Stimulated activated naive CD8-positive, alpha-beta T cell treated with anti-CD3 and anti-CD28 coated beads, Interleukin-15, amount 100 ng/mL, for 72 hours (primary cell): ENCODE results near the gene BCL11A.

Source experiments
- ATAC-seq: fragments of 150-1000 bp; cut with Tn5 transposase; 2 replicates; pipeline ENCODE4 v1.10.0; 2021; ENCODE audit warnings: mild to moderate bottlenecking, moderate library complexity
- DNase-seq, 2 donors: peaks; one replicate each; pipeline ENCODE4 v3.0.0; 2021 to 2022
- H3K27ac Mint-ChIP-seq, 2 donors: one replicate each; pipeline ENCODE4 v1.8.0; 2022; ENCODE audit warnings: mild to moderate bottlenecking in 2 of 2, mixed read lengths in 2 of 2, moderate library complexity in 2 of 2
- H3K27me3 Mint-ChIP-seq: one replicate; pipeline ENCODE4 v1.8.0; 2022; ENCODE audit warnings: mixed read lengths
- H3K4me1 Mint-ChIP-seq: one replicate; pipeline ENCODE4 v1.8.0; 2022; ENCODE audit warnings: mild to moderate bottlenecking, mixed read lengths
- H3K4me3 Mint-ChIP-seq, 2 donors: one replicate each; pipeline ENCODE4 v1.8.0; 2022; ENCODE audit warnings: mild to moderate bottlenecking in 2 of 2, mixed read lengths in 2 of 2, moderate library complexity in 1 of 2
- H3K9me3 Mint-ChIP-seq, 2 donors: one replicate each; pipeline ENCODE4 v1.8.0; 2022; ENCODE audit warnings: mixed read lengths in 2 of 2

Gene BCL11A

DNA sequence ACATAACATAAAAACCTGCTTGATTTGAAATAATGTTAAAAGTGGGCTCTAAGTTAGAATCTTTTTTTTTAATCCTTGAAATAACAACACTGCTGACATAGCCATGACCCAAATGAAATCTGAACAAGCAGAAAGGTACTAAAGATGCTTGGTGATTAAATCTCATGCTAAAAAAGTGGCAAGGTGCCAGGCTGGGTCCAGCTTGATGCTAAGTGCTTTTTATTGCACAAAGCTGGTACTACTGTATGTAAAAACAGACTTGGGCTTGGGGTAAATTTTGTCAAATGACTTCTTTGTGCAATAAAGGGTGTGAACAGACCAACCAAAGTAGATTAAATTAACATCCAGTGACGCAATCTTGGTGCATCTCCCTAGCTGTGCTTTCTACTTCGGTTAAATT is 13.4 kb downstream of the BCL11A start:
- Mint-ChIP-seq H3K4me3 (no peak overlapping the region), H3K9me3 (no peaks in the 10 kb centered on the region), H3K27ac (no peak overlapping the region), H3K4me1 (peaks cover 3% of the 10 kb centered on the region), H3K27me3 (peaks cover 51% of the 10 kb centered on the region)
- DNase-seq (no peak), ATAC-seq (no peak)

DNA sequence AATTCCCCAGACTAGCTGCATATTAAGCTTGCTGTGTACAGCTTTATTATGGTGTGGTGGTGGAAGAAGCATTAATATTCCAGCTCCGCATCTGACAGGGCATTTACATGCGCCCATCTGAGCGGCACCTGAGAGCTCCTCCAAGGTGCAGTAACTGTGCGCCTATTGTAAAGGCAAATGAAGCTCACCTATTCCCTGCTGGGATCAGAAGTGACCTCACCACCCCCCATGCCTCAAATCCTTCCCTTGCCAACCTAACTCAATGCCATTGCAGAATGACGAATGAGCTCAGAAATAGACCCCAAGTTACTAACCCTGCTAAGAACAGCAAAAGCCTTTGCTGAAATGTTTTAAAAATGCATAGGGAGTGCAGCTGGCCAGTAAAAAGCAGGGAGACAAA is 14.3 kb downstream of the BCL11A start:
- H3K9me3 Mint-ChIP-seq = no peaks in the 10 kb centered on the region
- ATAC-seq (no peak), DNase-seq (no peak)
- H3K4me1 Mint-ChIP-seq = no peaks in the 10 kb centered on the region
- H3K27me3 Mint-ChIP-seq = peaks cover 45% of the 10 kb centered on the region
- H3K4me3 Mint-ChIP-seq = no peak overlapping the region
- H3K27ac Mint-ChIP-seq = no peak overlapping the region

DNA sequence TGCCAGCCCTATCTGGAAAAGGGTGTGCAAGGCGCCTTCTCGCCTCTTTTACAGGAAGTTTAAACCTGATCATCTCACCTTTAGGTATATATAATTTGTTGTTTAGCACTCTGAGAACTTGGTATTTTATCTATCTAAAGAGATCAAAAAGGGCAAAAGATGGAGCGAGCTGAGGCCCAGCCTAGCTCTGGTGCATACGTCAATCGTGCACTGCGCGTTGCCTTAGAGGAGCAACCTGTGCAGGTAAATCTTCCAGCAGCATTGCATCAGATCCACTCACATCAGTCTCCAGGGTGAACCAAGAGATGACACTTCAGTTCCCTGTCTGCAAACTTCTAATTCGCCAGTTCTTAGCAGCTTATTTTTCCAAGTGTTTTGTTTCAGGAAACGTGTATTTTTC is 15.4 kb downstream of the BCL11A start:
- Mint-ChIP-seq H3K27me3 (peaks cover 48% of the 10 kb centered on the region), H3K9me3 (no peaks in the 10 kb centered on the region), H3K27ac (no peak overlapping the region), H3K4me1 (no peaks in the 10 kb centered on the region), H3K4me3 (no peak overlapping the region)
- DNase-seq (no peak), ATAC-seq (no peak)

DNA sequence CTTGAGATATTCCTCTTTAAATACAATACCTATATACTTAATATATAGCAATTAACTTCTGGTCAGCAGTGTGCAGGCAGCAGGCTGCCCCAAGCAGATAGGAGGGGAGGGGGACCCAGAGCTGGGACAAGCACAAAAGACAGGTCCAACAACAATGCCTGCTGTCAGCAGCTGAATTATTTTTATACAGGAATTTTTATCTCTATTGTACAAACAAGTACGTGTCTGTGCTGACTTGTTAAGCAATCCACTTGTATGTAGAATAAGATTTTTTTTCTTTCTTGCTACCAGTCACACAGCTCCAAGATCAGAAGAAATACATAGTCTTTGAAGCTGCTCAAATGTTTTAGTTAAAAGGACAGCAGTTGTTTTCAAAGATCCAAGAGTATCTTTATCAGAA is 16.7 kb downstream of the BCL11A start:
- H3K4me1 Mint-ChIP-seq = peaks cover 4% of the 10 kb centered on the region
- H3K27ac Mint-ChIP-seq = no peak overlapping the region
- peaks cover 59% of the 10 kb centered on the region for H3K27me3 Mint-ChIP-seq
- DNase-seq (no peak), ATAC-seq (no peak)
- H3K4me3 Mint-ChIP-seq = no peak overlapping the region
- no peaks in the 10 kb centered on the region for H3K9me3 Mint-ChIP-seq

DNA sequence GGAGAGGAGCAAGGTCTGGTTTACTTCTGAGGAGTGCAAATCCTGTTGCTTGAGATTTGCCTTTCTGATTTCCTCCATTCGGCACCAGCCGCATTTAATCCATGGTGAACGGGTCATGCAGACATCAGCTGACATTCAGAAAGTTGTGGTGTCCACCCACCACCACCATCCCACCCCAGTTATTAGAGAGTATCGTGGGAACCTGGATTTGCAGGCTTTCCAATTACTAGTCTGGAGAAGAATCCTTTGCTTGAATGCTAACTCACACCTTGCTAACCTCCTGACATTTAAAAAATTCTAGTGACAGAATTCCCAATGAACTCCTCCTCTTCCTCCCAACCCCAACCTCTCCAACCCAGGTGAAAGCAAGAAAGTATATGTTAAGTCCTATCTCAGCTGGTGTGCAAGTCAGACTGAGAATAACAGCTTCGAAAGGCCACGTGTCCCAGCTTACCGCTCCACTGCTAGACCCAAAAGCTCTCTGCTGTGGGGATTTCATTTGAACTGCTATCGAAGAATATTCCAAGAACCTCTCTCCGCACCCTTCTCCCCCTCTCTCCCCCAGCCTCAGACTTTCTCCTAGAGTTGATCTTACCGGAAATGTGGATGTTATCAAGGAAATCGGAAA is 17.7 kb downstream of the BCL11A start:
- Mint-ChIP-seq H3K4me3 (no peak overlapping the region), H3K9me3 (no peaks in the 10 kb centered on the region), H3K27me3 (peaks cover 69% of the 10 kb centered on the region), H3K27ac (no peak overlapping the region), H3K4me1 (peaks cover 9% of the 10 kb centered on the region)
- ATAC-seq (no peak), DNase-seq (no peak)

DNA sequence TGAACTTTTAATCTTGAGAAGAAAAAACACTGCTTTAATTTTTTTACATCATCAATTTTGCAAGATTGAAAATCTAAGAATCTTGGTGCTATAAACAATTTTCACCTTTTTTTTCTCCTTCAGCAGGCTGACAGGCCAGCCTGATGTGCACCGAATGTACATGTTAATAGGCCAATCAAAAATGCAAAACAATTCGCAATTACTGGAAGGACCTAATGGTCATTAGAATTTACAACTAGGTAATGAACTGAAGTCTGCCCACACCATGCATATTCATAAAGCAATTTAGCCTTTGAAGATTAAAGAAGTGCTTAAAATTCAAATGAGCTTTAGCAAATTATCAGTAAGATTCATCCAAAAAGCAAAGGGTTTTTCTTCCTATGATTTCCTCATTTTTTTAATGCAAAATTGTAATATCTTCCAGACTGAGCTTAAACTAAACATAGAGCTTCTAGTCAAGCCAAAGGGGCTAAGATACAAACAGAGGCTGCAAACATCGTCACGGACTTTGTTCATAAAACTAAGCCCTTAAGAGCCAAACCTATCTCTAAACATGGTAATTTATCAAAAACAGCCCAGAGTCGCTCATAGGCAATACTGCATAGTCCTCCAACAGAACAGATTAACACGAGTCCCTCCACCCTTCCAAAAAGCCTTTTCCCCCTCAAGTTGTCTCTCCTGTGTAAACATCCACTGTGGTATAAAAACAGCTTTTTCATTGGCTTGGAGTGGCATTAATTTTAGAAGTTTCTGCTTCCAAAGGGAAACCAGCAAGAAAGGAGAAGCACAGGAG is 18.4 kb downstream of the BCL11A start:
- no peak overlapping the region for H3K27ac Mint-ChIP-seq

DNA sequence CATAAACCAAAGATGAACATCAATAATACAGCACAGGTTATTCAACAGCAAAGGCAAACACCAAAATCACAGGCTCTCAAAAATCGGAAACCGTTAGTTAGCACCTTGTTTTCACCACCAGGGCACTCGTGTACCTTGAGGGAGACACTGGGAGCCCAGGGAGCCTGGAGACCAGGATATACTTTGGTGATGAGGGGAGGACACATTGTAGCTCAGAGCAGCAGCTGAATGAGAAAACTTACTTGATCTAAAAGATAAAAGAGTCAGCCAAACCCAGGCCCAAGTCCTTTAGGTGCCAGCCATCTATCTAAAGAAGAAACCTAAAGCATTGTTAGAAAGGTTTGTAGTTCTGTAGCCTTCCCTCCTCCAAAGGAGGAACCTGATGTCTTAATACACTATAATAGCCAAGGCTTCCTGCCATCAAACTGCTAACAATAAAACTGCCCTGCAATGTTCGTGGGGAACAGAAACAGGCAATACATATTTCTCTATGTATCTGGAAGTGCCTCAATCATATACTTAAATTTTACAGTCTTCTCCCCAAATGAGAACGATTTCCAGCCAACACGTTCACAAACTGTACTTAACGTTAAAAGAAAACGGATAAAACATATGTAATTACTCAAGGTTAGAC is 19.3 kb downstream of the BCL11A start:
- H3K27me3 Mint-ChIP-seq = peaks cover 77% of the 10 kb centered on the region
- peaks cover 16% of the 10 kb centered on the region for H3K4me1 Mint-ChIP-seq
- ATAC-seq (no peak), DNase-seq (no peak)
- H3K9me3 Mint-ChIP-seq = no peaks in the 10 kb centered on the region
- no peak overlapping the region for H3K27ac Mint-ChIP-seq
- H3K4me3 Mint-ChIP-seq = no peak overlapping the region

More for the DNA sequence above, 18.4 kb downstream of the BCL11A start:
- H3K4me3 Mint-ChIP-seq = no peak overlapping the region
- no peak for DNase-seq
- H3K27me3 Mint-ChIP-seq = peaks cover 69% of the 10 kb centered on the region
- H3K4me1 Mint-ChIP-seq = peaks cover 14% of the 10 kb centered on the region
- H3K9me3 Mint-ChIP-seq = no peaks in the 10 kb centered on the region
- ATAC-seq = no peak

DNA sequence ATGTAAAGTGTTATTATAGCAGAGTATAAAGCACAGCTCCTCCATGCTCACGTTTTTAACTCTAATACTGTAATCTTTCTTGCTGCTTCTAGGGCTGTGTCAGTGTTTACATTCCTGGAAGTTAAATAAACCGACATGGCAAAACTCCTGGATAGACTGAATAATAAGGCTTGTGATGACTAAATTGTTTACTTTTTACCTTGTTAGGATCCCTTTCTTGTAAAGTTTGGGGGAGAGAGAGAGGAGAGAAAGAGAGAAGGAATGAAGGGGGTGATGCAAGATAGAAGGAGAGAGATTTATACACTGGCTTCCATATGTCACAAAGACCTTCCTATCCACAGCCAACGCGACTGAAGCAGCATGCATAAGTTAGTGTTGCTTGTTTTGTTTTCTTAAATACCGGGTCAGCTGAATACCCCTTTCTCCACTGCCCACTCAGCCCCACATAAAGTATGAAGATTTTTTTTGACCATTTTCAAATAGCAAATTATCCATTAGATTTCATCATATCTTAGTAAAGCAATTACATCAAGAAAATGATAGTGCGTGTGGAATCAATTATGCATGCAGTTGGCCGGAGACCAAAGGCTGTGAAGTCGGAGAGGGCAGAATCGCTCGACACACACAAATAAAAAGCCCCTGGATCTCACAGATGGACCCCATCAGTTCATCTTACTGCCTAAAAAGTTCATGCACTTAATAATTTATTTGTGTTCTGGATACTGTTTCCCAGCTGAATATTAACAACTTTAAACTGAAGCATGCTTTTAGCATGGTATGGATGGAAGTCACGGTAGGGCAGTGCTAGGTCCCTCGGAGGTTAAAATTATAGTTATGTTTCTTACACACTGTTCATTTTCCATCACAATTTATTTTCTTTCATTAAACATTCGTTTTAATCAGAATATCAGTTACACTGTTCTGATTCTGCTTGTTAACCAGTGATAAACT is 20.1 kb downstream of the BCL11A start:
- no peak overlapping the region for H3K27ac Mint-ChIP-seq
- H3K9me3 Mint-ChIP-seq = no peaks in the 10 kb centered on the region
- peaks cover 83% of the 10 kb centered on the region for H3K27me3 Mint-ChIP-seq
- ATAC-seq = no peak
- H3K4me1 Mint-ChIP-seq = peaks cover 18% of the 10 kb centered on the region
- DNase-seq = no peak
- H3K4me3 Mint-ChIP-seq = no peak overlapping the region

DNA sequence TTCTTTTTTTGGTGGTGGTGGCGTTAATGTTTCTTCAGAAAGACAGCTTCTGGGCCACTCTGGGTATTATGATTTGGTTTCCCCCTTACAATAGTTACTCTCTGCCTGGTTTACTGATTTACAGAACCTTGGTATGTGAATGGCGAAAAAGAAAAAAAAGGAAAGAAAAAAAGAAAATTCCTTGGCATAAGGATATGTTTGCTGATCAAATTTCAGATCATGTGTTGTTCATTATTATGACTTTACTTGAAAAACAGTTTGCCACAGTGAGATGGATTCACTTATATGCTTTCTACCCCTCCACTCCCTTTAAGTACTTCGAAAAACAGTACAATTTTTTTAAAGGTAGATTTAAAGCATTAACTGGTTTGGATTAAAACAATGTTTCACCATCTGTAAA is 21.0 kb downstream of the BCL11A start:
- DNase-seq = no peak
- H3K9me3 Mint-ChIP-seq = no peaks in the 10 kb centered on the region
- ATAC-seq = no peak
- peaks cover 83% of the 10 kb centered on the region for H3K27me3 Mint-ChIP-seq
- H3K4me1 Mint-ChIP-seq = peaks cover 18% of the 10 kb centered on the region
- H3K4me3 Mint-ChIP-seq = no peak overlapping the region
- H3K27ac Mint-ChIP-seq = no peak overlapping the region

DNA sequence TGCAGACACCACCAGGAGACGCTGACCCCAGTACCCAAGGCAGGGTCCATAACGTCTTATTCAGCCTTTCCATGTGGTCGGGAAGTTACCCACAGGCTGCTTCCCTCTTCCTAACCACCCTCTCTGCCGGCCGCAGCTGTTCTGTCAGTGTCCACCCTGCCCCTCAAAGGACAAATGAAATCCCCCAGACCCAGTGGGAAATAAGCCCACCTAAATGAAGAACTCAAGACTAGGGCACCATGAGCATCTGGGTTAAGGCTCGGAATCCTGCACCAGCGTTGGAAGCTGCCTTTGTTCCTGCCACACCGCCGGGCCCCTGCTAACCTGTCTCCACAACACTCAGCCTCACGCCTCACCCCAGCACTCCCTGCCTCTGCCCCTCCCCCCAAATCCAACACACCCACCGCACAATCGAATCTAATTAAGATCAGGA is 21.7 kb downstream of the BCL11A start:
- Mint-ChIP-seq H3K27me3 (peaks cover 91% of the 10 kb centered on the region), H3K4me3 (no peak overlapping the region), H3K4me1 (peaks cover 18% of the 10 kb centered on the region), H3K9me3 (no peaks in the 10 kb centered on the region), H3K27ac (no peak overlapping the region)
- ATAC-seq (no peak), DNase-seq (no peak)

DNA sequence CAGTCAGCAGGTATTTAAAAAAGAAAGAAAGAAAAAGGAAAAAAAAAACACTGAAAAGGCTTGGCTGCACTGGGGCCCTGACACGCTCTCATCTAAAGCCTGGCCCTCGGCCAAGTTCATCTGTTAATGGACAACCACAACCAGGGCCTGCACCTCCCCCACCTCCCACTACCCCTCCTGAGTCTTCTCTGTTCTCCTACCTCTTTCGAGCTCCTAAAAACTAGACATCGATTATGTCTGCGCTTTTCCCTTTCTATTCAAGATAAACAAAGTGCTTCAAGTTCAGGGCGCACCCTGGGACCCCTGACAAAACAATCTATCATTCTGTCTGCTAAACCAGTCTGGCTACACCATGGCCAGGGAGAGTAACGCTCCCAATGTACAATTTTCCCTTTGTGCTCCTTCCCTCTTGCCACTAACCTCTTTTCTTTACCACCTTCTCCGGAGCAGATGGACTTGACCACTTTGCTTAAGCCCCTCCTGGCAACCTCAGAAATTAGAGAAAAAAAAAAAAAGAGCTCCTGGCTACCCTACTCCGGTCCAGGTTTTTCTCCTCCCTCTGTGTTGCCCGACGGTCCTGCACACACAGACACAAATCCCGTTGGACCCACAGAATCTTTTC is 22.7 kb downstream of the BCL11A start:
- Mint-ChIP-seq H3K9me3 (no peaks in the 10 kb centered on the region), H3K4me1 (peaks cover 18% of the 10 kb centered on the region), H3K4me3 (no peak overlapping the region), H3K27ac (peak overlapping the region in 1 of 2 donors; percentile 59), H3K27me3 (peaks cover 83% of the 10 kb centered on the region)
- DNase-seq (no peak), ATAC-seq (no peak)

DNA sequence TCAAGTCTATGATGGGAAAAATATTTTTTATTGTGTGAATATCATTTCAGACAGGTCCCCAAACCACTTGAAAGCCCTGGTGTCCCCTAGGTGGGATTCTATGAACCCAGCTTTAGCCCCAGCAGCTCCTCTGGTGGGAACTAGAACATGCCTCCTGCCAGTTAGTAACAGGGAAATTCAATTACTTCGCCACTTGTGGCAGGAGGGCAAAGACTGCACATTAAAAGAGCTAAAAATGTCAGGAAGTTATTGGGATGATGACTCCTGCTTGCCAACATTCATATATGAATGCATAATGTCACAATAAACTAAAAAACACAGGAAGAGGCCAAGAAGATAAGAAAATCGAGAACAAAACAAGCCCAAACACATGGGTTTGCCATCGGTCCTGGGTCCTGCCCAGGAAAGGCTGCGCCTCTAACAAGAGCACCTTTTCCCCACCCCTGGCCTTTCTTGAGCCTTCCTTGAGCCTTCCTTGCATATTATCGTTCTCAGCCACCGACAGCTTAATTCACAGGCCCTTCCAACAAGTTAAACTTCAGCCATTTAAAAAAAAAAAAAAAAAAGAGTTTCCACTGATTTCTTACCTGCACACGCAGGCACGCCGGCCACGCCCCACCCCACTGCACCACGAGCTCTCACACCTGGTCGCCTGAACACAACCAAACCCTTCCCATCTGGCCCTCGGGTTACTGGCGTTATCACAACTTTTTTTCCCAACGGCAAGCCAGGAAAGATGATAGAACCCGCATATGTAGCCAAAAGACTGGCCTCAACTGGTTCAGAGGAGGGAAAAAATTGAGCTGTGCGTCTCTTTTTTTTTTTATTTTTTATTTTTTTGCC is 23.4 kb downstream of the BCL11A start:
- Mint-ChIP-seq H3K27ac (no peak overlapping the region), H3K4me1 (peaks cover 18% of the 10 kb centered on the region), H3K9me3 (no peaks in the 10 kb centered on the region), H3K27me3 (peaks cover 76% of the 10 kb centered on the region), H3K4me3 (no peak overlapping the region)
- ATAC-seq (no peak), DNase-seq (no peak)

DNA sequence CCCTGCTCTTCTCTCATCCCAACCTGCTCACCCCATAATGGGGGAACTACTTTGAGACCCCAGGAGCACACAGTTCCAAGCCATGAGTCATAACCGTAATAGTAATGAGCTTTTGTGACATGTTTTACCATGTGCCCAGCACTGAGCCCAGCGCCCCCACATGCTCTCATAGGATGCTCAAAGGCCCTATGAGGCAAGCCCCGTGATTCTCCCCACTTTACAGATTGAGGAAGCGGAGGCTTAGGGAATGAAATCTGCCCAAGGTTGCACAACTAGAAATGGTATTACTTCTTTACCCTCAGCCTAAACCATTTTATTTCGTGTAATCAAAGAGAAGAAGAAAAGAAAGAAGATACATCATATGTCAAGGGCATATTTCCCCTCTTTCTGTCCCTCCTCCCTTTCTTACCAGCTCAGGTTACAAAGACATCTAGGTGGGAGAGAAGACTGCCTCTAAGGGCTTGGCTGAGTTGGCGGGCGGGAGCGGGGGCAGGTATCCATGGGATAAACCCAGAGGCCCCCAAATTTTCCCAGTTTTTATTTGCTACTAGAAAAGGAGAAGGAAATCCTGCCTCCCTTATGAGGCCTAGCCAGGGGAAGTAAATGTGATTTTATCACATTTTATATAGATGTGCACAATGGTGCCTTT is 24.2 kb downstream of the BCL11A start:
- H3K27ac Mint-ChIP-seq = no peak overlapping the region
- H3K4me1 Mint-ChIP-seq = peaks cover 18% of the 10 kb centered on the region
- no peaks in the 10 kb centered on the region for H3K9me3 Mint-ChIP-seq
- DNase-seq (no peak), ATAC-seq (no peak)
- peaks cover 73% of the 10 kb centered on the region for H3K27me3 Mint-ChIP-seq
- H3K4me3 Mint-ChIP-seq = no peak overlapping the region
